HepG2 (cell line): ENCODE data around the gene TRAPPC3. TPM values are rescaled to one million over a fixed set of nuclear protein-coding genes. Genes with fewer than 3 reads are reported as not detected.
A peak's percentile ranks its signal among the peaks of the same experiment; 100 is the strongest.

ENCODE experiments used
- ARHGAP35 ChIP-seq: sonication (generic); formaldehyde crosslinking; IDR thresholded peaks from 2 replicates; pipeline ENCODE4 v1.9.0; 2022; ENCODE audit warnings: mild to moderate bottlenecking, inconsistent platforms, moderate library complexity, missing genetic modification reagents, borderline replicate concordance
- ATF1 ChIP-seq: IDR thresholded peaks from 2 replicates; pipeline ENCODE4 v1.6.1; 2016; ENCODE audit warnings: mild to moderate bottlenecking, control low read depth
- CBX2 ChIP-seq, 2 experiments: fragments of 200-600 bp in 1 of 2; sonication (generic); formaldehyde crosslinking in 1 of 2; IDR thresholded peaks; 2 replicates each; pipeline versions ENCODE4 v1.7.0 to v1.8.1; 2018 to 2022; ENCODE audit warnings: low read depth in 2 of 2, low read length in 1 of 2, mild to moderate bottlenecking in 1 of 2, missing genetic modification reagents in 1 of 2
- CENPT ChIP-seq: sonication (generic); formaldehyde crosslinking; IDR thresholded peaks from 2 replicates; pipeline ENCODE4 v1.8.0; 2022; ENCODE audit warnings: low read depth, mild to moderate bottlenecking, moderate library complexity, missing genetic modification reagents
- CHD2 ChIP-seq: IDR thresholded peaks from 2 replicates; pipeline ENCODE4 v1.6.1; 2011; ENCODE audit warnings: low read depth, low read length, improper control_type of control experiment
- DDIT3 ChIP-seq: sonication (generic); formaldehyde crosslinking; IDR thresholded peaks from 2 replicates; pipeline ENCODE4 v1.4.0; 2020; ENCODE audit warnings: mild to moderate bottlenecking, missing genetic modification reagents
- ELF1 ChIP-seq: sonication (generic); formaldehyde crosslinking; IDR thresholded peaks from 2 replicates; pipeline ENCODE4 v1.4.0; 2020; ENCODE audit warnings: missing genetic modification reagents
- FOXK2 ChIP-seq: fragments of 450-650 bp; IDR thresholded peaks from 2 replicates; pipeline ENCODE4 v1.6.1; 2016
- FOXP1 ChIP-seq, 2 experiments: fragments of 450-650 bp in 1 of 2; IDR thresholded peaks; 2 replicates each; pipeline ENCODE4 v1.6.1; 2017 to 2018; ENCODE audit warnings: antibody characterized with exemption in 1 of 2
- GATAD1 ChIP-seq: IDR thresholded peaks from 2 replicates; pipeline ENCODE4 v1.6.1; 2016; ENCODE audit warnings: missing genetic modification reagents, missing compliant biosample characterization
- HDAC1 ChIP-seq: sonication (generic); formaldehyde crosslinking; IDR thresholded peaks from 2 replicates; pipeline ENCODE4 v1.5.1; 2020; ENCODE audit warnings: mild to moderate bottlenecking, missing genetic modification reagents
- KLF6 ChIP-seq: IDR thresholded peaks from 2 replicates; pipeline ENCODE4 v1.8.0; 2016; ENCODE audit warnings: missing biosample characterization, missing genetic modification reagents
- MAFK ChIP-seq, 2 experiments: IDR thresholded peaks in 1 of 2; conservative IDR thresholded peaks in 1 of 2; 2 replicates each; pipeline ENCODE4 v1.6.1; 2011; ENCODE audit warnings: improper control_type of control experiment in 2 of 2, low read length in 2 of 2
- NR2C2 ChIP-seq: sonication (generic); formaldehyde crosslinking; IDR thresholded peaks from 2 replicates; pipeline ENCODE4 v1.4.0; 2020; ENCODE audit warnings: missing genetic modification reagents, mild to moderate bottlenecking, moderate library complexity, borderline replicate concordance
- SALL2 ChIP-seq: sonication (generic); formaldehyde crosslinking; IDR thresholded peaks from 2 replicates; pipeline ENCODE4 v1.8.1; 2023; ENCODE audit warnings: mild to moderate bottlenecking, missing genetic modification reagents, inconsistent platforms
- SNAI1 ChIP-seq: sonication (generic); formaldehyde crosslinking; IDR thresholded peaks from 2 replicates; pipeline ENCODE4 v1.5.0; 2020; ENCODE audit warnings: mild to moderate bottlenecking, missing genetic modification reagents, borderline replicate concordance
- SRY ChIP-seq: sonication (generic); formaldehyde crosslinking; IDR thresholded peaks from 2 replicates; pipeline ENCODE4 v1.8.0; 2022; ENCODE audit warnings: mild to moderate bottlenecking, missing genetic modification reagents
- ZNF274 ChIP-seq: sonication (generic); formaldehyde crosslinking; IDR thresholded peaks from 2 replicates; pipeline ENCODE4 v1.5.1; 2020; ENCODE audit warnings: mild to moderate bottlenecking, missing genetic modification reagents
- ZNF282 ChIP-seq: fragments of 450-650 bp; IDR thresholded peaks from 2 replicates; pipeline ENCODE4 v1.6.1; 2018; ENCODE audit not compliant: partially characterized antibody
- ZNF326 ChIP-seq: sonication (generic); formaldehyde crosslinking; IDR thresholded peaks from 2 replicates; pipeline ENCODE4 v1.4.0; 2020; ENCODE audit warnings: missing genetic modification reagents, borderline replicate concordance
- ZNF350 ChIP-seq: sonication (generic); formaldehyde crosslinking; IDR thresholded peaks from 2 replicates; pipeline ENCODE4 v1.4.0; 2020; ENCODE audit warnings: mild to moderate bottlenecking, low read depth, missing genetic modification reagents, borderline replicate concordance
- ZNF431 ChIP-seq: sonication (generic); formaldehyde crosslinking; IDR thresholded peaks from 2 replicates; pipeline ENCODE4 v1.9.0; 2022; ENCODE audit warnings: missing genetic modification reagents, low read depth, mild to moderate bottlenecking, borderline replicate concordance
- ZNF552 ChIP-seq: sonication (generic); formaldehyde crosslinking; IDR thresholded peaks from 2 replicates; pipeline ENCODE4 v1.9.0; 2022; ENCODE audit warnings: missing genetic modification reagents, mild to moderate bottlenecking, borderline replicate concordance
- ZNF557 ChIP-seq: sonication (generic); formaldehyde crosslinking; IDR thresholded peaks from 2 replicates; pipeline ENCODE4 v1.4.0; 2020; ENCODE audit warnings: missing genetic modification reagents
- ZNF563 ChIP-seq: sonication (generic); formaldehyde crosslinking; IDR thresholded peaks from 2 replicates; pipeline ENCODE4 v1.8.0; 2022; ENCODE audit warnings: mild to moderate bottlenecking, moderate library complexity, missing genetic modification reagents
- ZNF589 ChIP-seq: sonication (generic); formaldehyde crosslinking; conservative IDR thresholded peaks from 2 replicates; pipeline ENCODE4 v1.8.0; 2022; ENCODE audit warnings: mild to moderate bottlenecking, moderate library complexity, missing genetic modification reagents
- ZNF615 ChIP-seq: sonication (generic); formaldehyde crosslinking; IDR thresholded peaks from 2 replicates; pipeline ENCODE4 v1.5.0; 2020; ENCODE audit warnings: mild to moderate bottlenecking, missing genetic modification reagents, borderline replicate concordance
- ZNF75D ChIP-seq: sonication (generic); formaldehyde crosslinking; IDR thresholded peaks from 2 replicates; pipeline ENCODE4 v1.8.1; 2023; ENCODE audit warnings: missing genetic modification reagents, mild to moderate bottlenecking, borderline replicate concordance
- polyA plus RNA-seq, 8 experiments: library from polyadenylated mRNA; depleted of rRNA in 3 of 8; stranded (reverse) in 7 of 8; unstranded in 1 of 8; fragments of >200 nt; fragmentation: Illumina TruSeq in 4 of 8; extraction: Trizol in 4 of 8; gene quantifications; 2 replicates each; pipeline versions ENCODE4 v1.2.1 to v1.2.3, GENCODE V29; 2011 to 2016; ENCODE audit warnings: low read depth in 4 of 8, missing spikeins in 1 of 8, mixed read lengths in 1 of 8; ENCODE audit not compliant: insufficient read depth in 1 of 8
- total RNA-seq, 5 experiments: library from RNA; depleted of rRNA; stranded (reverse); fragments of >200 nt; fragmentation: Illumina TruSeq; extraction: Trizol; gene quantifications; 2 replicates each; pipeline ENCODE4 v1.2.3, GENCODE V29; 2016; ENCODE audit warnings: low read depth in 1 of 5
- TF ChIP-seq, protein P1 (sequence below): sonication (generic); formaldehyde crosslinking; IDR thresholded peaks from 2 replicates; pipeline ENCODE4 v1.5.0; 2020; ENCODE audit warnings: mild to moderate bottlenecking, missing genetic modification reagents

Gene TRAPPC3
- total and polyA plus RNA-seq, 2 of the 13 experiments (the other 11 are each of a cell fraction or from before 2014, with no cell fraction given) = 53.7 to 62.4 TPM

GRCh38 chr1:36187800-36188593, 38.7 kb upstream of the TRAPPC3 start (continued):
- TF ChIP-seq ZNF282 (no peak), CBX2 (IDR thresholded peaks at IDR 0.05; ENCODE audit: low read depth, low read length) (no peak), CBX2 (CRISPR knock-in tag; IDR thresholded peaks at IDR 0.05; ENCODE audit: low read depth) (no peak), ZNF557 (no peak), GATAD1 (CRISPR knock-in tag) (0 out of 2 replicates have a peak, but pooled peaks have one; percentile 49), SRY (CRISPR knock-in tag) (no peak), HDAC1 (CRISPR knock-in tag) (peak; percentile 48; the same call in 1 of the 2 replicates), CENPT (CRISPR knock-in tag) (no peak), DDIT3 (CRISPR knock-in tag) (no peak), FOXP1 (IDR thresholded peaks at IDR 0.05) (no peak), FOXP1 (CRISPR knock-in tag; IDR thresholded peaks at IDR 0.05) (no peak), KLF6 (no peak), ZNF274 (CRISPR knock-in tag) (no peak), ZNF75D (no peak), ZNF326 (no peak), ATF1 (no peak), ZNF563 (CRISPR knock-in tag) (no peak), ZNF350 (CRISPR knock-in tag) (peak; percentile 81; the same call in 1 of the 2 replicates), MAFK (conservative IDR thresholded peaks at IDR 0.05 in 1 of 2, IDR thresholded peaks at IDR 0.05 in 1 of 2; ENCODE audit: low read length in 2 of 2) (no peak), ZNF431 (CRISPR knock-in tag) (no peak), ZNF589 (CRISPR knock-in tag) (no peak), CHD2 (no peak), ELF1 (CRISPR knock-in tag) (no peak), SALL2 (CRISPR knock-in tag) (0 out of 2 replicates have a peak, but pooled peaks have one; percentile 35), ARHGAP35 (CRISPR knock-in tag) (no peak), ZNF615 (CRISPR knock-in tag) (no peak), FOXK2 (no peak), SNAI1 (CRISPR knock-in tag) (no peak), NR2C2 (no peak), ZNF552 (CRISPR knock-in tag) (no peak)
- TF ChIP-seq, protein P1, sequence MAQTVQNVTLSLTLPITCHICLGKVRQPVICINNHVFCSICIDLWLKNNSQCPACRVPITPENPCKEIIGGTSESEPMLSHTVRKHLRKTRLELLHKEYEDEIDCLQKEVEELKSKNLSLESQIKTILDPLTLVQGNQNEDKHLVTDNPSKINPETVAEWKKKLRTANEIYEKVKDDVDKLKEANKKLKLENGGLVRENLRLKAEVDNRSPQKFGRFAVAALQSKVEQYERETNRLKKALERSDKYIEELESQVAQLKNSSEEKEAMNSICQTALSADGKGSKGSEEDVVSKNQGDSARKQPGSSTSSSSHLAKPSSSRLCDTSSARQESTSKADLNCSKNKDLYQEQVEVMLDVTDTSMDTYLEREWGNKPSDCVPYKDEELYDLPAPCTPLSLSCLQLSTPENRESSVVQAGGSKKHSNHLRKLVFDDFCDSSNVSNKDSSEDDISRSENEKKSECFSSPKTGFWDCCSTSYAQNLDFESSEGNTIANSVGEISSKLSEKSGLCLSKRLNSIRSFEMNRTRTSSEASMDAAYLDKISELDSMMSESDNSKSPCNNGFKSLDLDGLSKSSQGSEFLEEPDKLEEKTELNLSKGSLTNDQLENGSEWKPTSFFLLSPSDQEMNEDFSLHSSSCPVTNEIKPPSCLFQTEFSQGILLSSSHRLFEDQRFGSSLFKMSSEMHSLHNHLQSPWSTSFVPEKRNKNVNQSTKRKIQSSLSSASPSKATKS = no peak
